PFSK-1 (cell line): Measurements from ENCODE around the gene CDKN2B-AS1. TPM values are rescaled to one million over a fixed set of nuclear protein-coding genes. Genes with fewer than 3 reads are reported as not detected.

Experiments used
- FOXP2 ChIP-seq: optimal IDR thresholded peaks from 2 replicates; pipeline ENCODE3; 2011; ENCODE audit warnings: borderline replicate concordance, control low read depth, inconsistent platforms; ENCODE audit not compliant: insufficient read depth; ENCODE audit errors: extremely low read length, extremely low read depth
- POLR2AphosphoS5 ChIP-seq: IDR thresholded peaks from 2 replicates; pipeline ENCODE4 v1.6.1; 2012; ENCODE audit warnings: low read depth, mild to moderate bottlenecking, control low read depth, low read length, moderate library complexity
- SIN3A ChIP-seq: IDR thresholded peaks from 2 replicates; pipeline ENCODE4 v1.6.1; 2012; ENCODE audit warnings: mild to moderate bottlenecking, low read length, moderate library complexity, borderline replicate concordance; ENCODE audit not compliant: insufficient read depth
- TAF1 ChIP-seq: IDR thresholded peaks from 2 replicates; pipeline ENCODE4 v1.6.1; 2012; ENCODE audit warnings: low read length, control low read depth, borderline replicate concordance; ENCODE audit not compliant: insufficient read depth
- polyA plus RNA-seq: library from polyadenylated mRNA; unstranded; fragments of >200 nt; gene quantifications from one replicate; pipeline ENCODE4 v1.2.1, GENCODE V29; 2012; ENCODE audit warnings: low read depth, missing spikeins; ENCODE audit not compliant: insufficient read length
- TF ChIP-seq, protein P1 (sequence below), 2 experiments: IDR thresholded peaks; 2 replicates each; pipeline versions ENCODE4 v1.6.1 to v1.8.0; 2011 to 2012; ENCODE audit warnings: low read depth in 2 of 2, low read length in 2 of 2, control low read depth in 1 of 2, inconsistent platforms in 1 of 2, mild to moderate bottlenecking in 1 of 2, moderate library complexity in 1 of 2; ENCODE audit not compliant: insufficient read depth in 1 of 2

CDKN2B-AS1 gene
- 1.0 TPM for polyA plus RNA-seq

GRCh38 chr9:21994556-21995005 is at the start of gene CDKN2B-AS1:
Gene CDKN2B-AS1, plus strand, starts transcription at chr9:21994791.
- TF ChIP-seq FOXP2 (peak; percentile 33), POLR2AphosphoS5 (no peak), SIN3A (no peak), TAF1 (0 out of 2 replicates have a peak, but pooled peaks have one; percentile 12)
- TF ChIP-seq, protein P1, sequence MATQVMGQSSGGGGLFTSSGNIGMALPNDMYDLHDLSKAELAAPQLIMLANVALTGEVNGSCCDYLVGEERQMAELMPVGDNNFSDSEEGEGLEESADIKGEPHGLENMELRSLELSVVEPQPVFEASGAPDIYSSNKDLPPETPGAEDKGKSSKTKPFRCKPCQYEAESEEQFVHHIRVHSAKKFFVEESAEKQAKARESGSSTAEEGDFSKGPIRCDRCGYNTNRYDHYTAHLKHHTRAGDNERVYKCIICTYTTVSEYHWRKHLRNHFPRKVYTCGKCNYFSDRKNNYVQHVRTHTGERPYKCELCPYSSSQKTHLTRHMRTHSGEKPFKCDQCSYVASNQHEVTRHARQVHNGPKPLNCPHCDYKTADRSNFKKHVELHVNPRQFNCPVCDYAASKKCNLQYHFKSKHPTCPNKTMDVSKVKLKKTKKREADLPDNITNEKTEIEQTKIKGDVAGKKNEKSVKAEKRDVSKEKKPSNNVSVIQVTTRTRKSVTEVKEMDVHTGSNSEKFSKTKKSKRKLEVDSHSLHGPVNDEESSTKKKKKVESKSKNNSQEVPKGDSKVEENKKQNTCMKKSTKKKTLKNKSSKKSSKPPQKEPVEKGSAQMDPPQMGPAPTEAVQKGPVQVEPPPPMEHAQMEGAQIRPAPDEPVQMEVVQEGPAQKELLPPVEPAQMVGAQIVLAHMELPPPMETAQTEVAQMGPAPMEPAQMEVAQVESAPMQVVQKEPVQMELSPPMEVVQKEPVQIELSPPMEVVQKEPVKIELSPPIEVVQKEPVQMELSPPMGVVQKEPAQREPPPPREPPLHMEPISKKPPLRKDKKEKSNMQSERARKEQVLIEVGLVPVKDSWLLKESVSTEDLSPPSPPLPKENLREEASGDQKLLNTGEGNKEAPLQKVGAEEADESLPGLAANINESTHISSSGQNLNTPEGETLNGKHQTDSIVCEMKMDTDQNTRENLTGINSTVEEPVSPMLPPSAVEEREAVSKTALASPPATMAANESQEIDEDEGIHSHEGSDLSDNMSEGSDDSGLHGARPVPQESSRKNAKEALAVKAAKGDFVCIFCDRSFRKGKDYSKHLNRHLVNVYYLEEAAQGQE (IDR thresholded peaks at IDR 0.05; ENCODE audit: insufficient read depth in 1 of 2, low read depth in 2 of 2, low read length in 2 of 2) = no peak

- TF ChIP-seq POLR2AphosphoS5 (no peak), TAF1 (no peak), SIN3A (no peak), FOXP2 (no peak)
- TF ChIP-seq, protein P1 (IDR thresholded peaks at IDR 0.05; ENCODE audit: insufficient read depth in 1 of 2, low read depth in 2 of 2, low read length in 2 of 2) = no peak
These were observed 49.0 kb upstream of the CDKN2B-AS1 start for GRCh38 chr9:21945606-21946005.

GRCh38 chr9:21958833-21959232 is 35.8 kb upstream of the CDKN2B-AS1 start:
- TF ChIP-seq, protein P1 (IDR thresholded peaks at IDR 0.05; ENCODE audit: insufficient read depth in 1 of 2, low read depth in 2 of 2, low read length in 2 of 2) = no peak
- TF ChIP-seq FOXP2 = no peak
- TF ChIP-seq TAF1 = no peak
- TF ChIP-seq SIN3A = no peak
- no peak for TF ChIP-seq POLR2AphosphoS5

DNA sequence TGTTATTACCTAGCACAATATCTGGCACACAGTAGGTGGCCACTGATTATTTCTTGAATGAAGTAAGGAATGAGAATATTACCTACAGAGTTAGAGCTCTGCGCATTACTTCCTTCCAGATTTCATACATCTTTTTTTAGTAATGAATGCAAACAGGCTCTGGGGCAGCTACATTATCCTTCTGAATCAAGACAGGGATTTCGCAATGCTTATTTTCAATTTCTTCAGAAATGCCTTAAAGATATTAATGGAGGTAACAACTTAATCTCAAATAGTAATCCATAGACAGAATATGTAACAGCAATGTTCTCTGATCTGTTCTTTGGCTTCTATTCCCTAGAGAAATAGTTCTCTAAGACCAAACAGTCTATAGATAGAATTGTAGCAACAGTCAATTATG is 33.0 kb upstream of the CDKN2B-AS1 start:
- no peak for TF ChIP-seq SIN3A
- TF ChIP-seq POLR2AphosphoS5 = no peak

- TF ChIP-seq TAF1 (no peak), SIN3A (no peak), FOXP2 (no peak), POLR2AphosphoS5 (no peak)
- TF ChIP-seq, protein P1 (IDR thresholded peaks at IDR 0.05; ENCODE audit: insufficient read depth in 1 of 2, low read depth in 2 of 2, low read length in 2 of 2) = no peak
These were observed 29.6 kb upstream of the CDKN2B-AS1 start for GRCh38 chr9:21964925-21965385.
